Adrenal gland (tissue), 12 donors: ENCODE data around the gene DST. TPM values are rescaled to one million over a fixed set of nuclear protein-coding genes. Genes with fewer than 3 reads are reported as not detected.
A peak's percentile ranks its signal among the peaks of the same experiment; 100 is the strongest.

Experiments
- DNase-seq, 7 donors: peaks; one replicate each; pipeline ENCODE4 v3.0.0-alpha.2; 2019 to 2020
- H3K27ac ChIP-seq, 5 donors: fragments of 200-600 bp; sonication (generic) in 4 of 5; 1 replicate in 3 of 5; 2 replicates in 2 of 5; pipeline versions ENCODE4 v1.5.1 to v1.8.0; 2016 to 2020; ENCODE audit warnings: mild to moderate bottlenecking in 1 of 5
- H3K27me3 ChIP-seq: fragments of 200-600 bp; 2 replicates; pipeline ENCODE4 v1.8.0; 2021
- H3K36me3 ChIP-seq, 2 donors: fragments of 200-600 bp; replicated peaks in 1 of 2; 1 replicate in 1 of 2; 2 replicates in 1 of 2; pipeline versions ENCODE4 v1.5.1 to v1.8.0; 2018 to 2022
- H3K4me1 ChIP-seq, 2 donors: fragments of 200-600 bp; replicated peaks in 1 of 2; 1 replicate in 1 of 2; 2 replicates in 1 of 2; pipeline versions ENCODE4 v1.5.1 to v1.8.0; 2018 to 2021
- H3K4me3 ChIP-seq, 4 donors: fragments of 200-600 bp; sonication (generic) in 3 of 4; one replicate each; pipeline ENCODE4 v1.5.1; 2016 to 2018
- H3K9me3 ChIP-seq, 3 donors: fragments of 200-600 bp; sonication (generic) in 1 of 3; replicated peaks in 1 of 3; 1 replicate in 2 of 3; 2 replicates in 1 of 3; pipeline versions ENCODE4 v1.5.1 to v1.8.0; 2016 to 2021
- CTCF ChIP-seq, 6 experiments: fragments of 450-650 bp in 4 of 6; fragments of 200-600 bp in 2 of 6; sonication (generic) in 1 of 6; IDR thresholded peaks; 1 replicate in 5 of 6; 2 replicates in 1 of 6; pipeline versions ENCODE4 v1.5.1 to v1.8.0; 2016 to 2021; ENCODE audit warnings: antibody characterized with exemption in 6 of 6, mild to moderate bottlenecking in 2 of 6, moderate library complexity in 1 of 6
- POLR2A ChIP-seq, 2 donors: fragments of 450-650 bp; IDR thresholded peaks; one replicate each; pipeline ENCODE4 v1.6.1; 2017; ENCODE audit warnings: antibody characterized with exemption in 2 of 2, mild to moderate bottlenecking in 2 of 2, moderate library complexity in 1 of 2
- WGBS, 4 donors: extraction: QIAGEN DNeasy Blood & Tissue Kit in 2 of 4; methylation state at CpG; one replicate each; pipeline versions ENCODE4 v1.1.5 to v1.1.7; 2013 to 2017; 5-methylcytosine and 5-hydroxymethylcytosine counted together
- intact Hi-C, 2 donors: fragments of 100-400 bp; cut with DNase I; formaldehyde crosslinking; loops; one replicate each; pipeline versions ENCODE4 v1.14.1 to v1.15.0; 2022 to 2023
- polyA plus RNA-seq, 3 donors: library from polyadenylated mRNA; stranded (reverse); fragments of 200-250 nt in 2 of 3; fragments of 350-450 nt in 1 of 3; fragmentation: Illumina TruSeq in 1 of 3; extraction: RNeasy Lipid Tissue Mini Kit (QIAGEN cat#74804) in 1 of 3; gene quantifications; one replicate each; pipeline ENCODE4 v1.2.3, GENCODE V29; 2013 to 2014
- total RNA-seq, 9 donors: library from RNA; depleted of rRNA in 4 of 9; stranded (reverse); fragments of >200 nt in 4 of 9; fragments of 120-200 nt in 1 of 9; fragmentation: NEBNext Ultra II Directional in 1 of 9; extraction: Animal tissue kit (Norgen Biotek cat#: 25700) in 1 of 9; gene quantifications; one replicate each; pipeline versions ENCODE4 v1.1.0 to v1.2.4, GENCODE V29; 2013 to 2023
- donor health status: healthy with polysubstance abuse.
- donor health status: Bipolar disorder and iron deficiency.
- donor health status: DM: yes; HTN: yes; CAD: no.
- donor health status: DM: no; HTN: no; CAD: no.
- donor health status: DM: no; HTN: no; CAD: no.
- donor health status: DM: yes; HTN: yes; CAD: no.

DST gene
- total and polyA plus RNA-seq, 12 donors = 105 to 418 (median 265) TPM

- intact Hi-C loops = no loop called here
- Histone ChIP-seq H3K36me3 (peaks cover 0 to 31% of the 10 kb centered on the region in 2 donors), H3K27ac (no peak overlapping the region)
These were observed 156.0 kb downstream of the DST start for GRCh38 chr6:56486681-56487080.

GRCh38 chr6:56484669-56485068, 158.0 kb downstream of the DST start:
- Histone ChIP-seq H3K36me3 (peaks cover 0 to 28% of the 10 kb centered on the region in 2 donors), H3K9me3 (no peaks in the 10 kb centered on the region), H3K27ac (peak overlapping the region in 4 of 5 donors; percentile 3 to 48 (median 20)), H3K4me3 (no peak overlapping the region), H3K4me1 (peaks cover 18 to 23% of the 10 kb centered on the region in 2 donors), H3K27me3 (no peaks in the 10 kb centered on the region)
- DNase-seq = no peak
- WGBS, 4 donors = 28 to 36% (median 33%) methylated on average over 2 of the region's 2 CpGs
- intact Hi-C loops = no loop called here
- no peak for TF ChIP-seq POLR2A (IDR thresholded peaks at IDR 0.05)
- no peak for TF ChIP-seq CTCF (IDR thresholded peaks at IDR 0.05)

More at GRCh38 chr6:56486681-56487080, 156.0 kb downstream of the DST start:
- H3K4me3 ChIP-seq = no peak overlapping the region
- TF ChIP-seq POLR2A (IDR thresholded peaks at IDR 0.05) = no peak
- TF ChIP-seq CTCF (IDR thresholded peaks at IDR 0.05) = no peak
- DNase-seq = no peak
- no peaks in the 10 kb centered on the region for H3K9me3 ChIP-seq
- no peaks in the 10 kb centered on the region for H3K27me3 ChIP-seq
- 94 to 98% (median 98%) methylated on average over 3 of the region's 3 CpGs for WGBS, 4 donors
- peaks cover 18 to 23% of the 10 kb centered on the region in 2 donors for H3K4me1 ChIP-seq

GRCh38 chr6:56483929-56484328, 158.8 kb downstream of the DST start:
- TF ChIP-seq POLR2A (IDR thresholded peaks at IDR 0.05) (no peak), CTCF (IDR thresholded peaks at IDR 0.05) (no peak)
- intact Hi-C loops = no loop called here
- H3K36me3 ChIP-seq = peaks cover 0 to 24% of the 10 kb centered on the region in 2 donors
- peaks cover 18 to 23% of the 10 kb centered on the region in 2 donors for H3K4me1 ChIP-seq
- H3K4me3 ChIP-seq = no peak overlapping the region
- WGBS, 4 donors = 51 to 58% (median 54%) methylated on average over 1 of the region's 1 CpG
- DNase-seq = no peak
- peak overlapping the region in 1 of 5 donors; percentile 48 for H3K27ac ChIP-seq
- no peaks in the 10 kb centered on the region for H3K27me3 ChIP-seq
- no peaks in the 10 kb centered on the region for H3K9me3 ChIP-seq

- no peak overlapping the region for H3K4me3 ChIP-seq
- 42 to 59% (median 50%) methylated on average over 8 of the region's 8 CpGs for WGBS, 4 donors
- DNase-seq = peak in 3 of 7 donors; percentile 29 to 37 (median 31)
- H3K36me3 ChIP-seq = peaks cover 0 to 21% of the 10 kb centered on the region in 2 donors
- H3K9me3 ChIP-seq = no peaks in the 10 kb centered on the region
- TF ChIP-seq POLR2A (IDR thresholded peaks at IDR 0.05) (no peak), CTCF (IDR thresholded peaks at IDR 0.05) (no peak)
- H3K4me1 ChIP-seq = peaks cover 21 to 30% of the 10 kb centered on the region in 2 donors
- H3K27ac ChIP-seq = peak overlapping the region in 1 of 5 donors; percentile 9
- intact Hi-C loops = no loop called here
- no peaks in the 10 kb centered on the region for H3K27me3 ChIP-seq
These were observed 160.2 kb downstream of the DST start for GRCh38 chr6:56482525-56482924.
